GM23338 (cell line): ENCODE measurements around the gene RXRA. TPM values are rescaled to one million over a fixed set of nuclear protein-coding genes. Genes with fewer than 3 reads are reported as not detected.

Experiments
- ATAC-seq: fragments of 200-7000 bp; cut with Tn5 transposase; 3 replicates; pipeline ENCODE4 v1.9.1; 2020
- DNase-seq: peaks from one replicate; pipeline ENCODE4 v3.0.0-alpha.2; 2015; ENCODE audit warnings: low spot score
- H2AFZ ChIP-seq: fragments of 200-600 bp; sonication (generic); 2 replicates; pipeline ENCODE4 v1.8.0; 2016; ENCODE audit warnings: antibody characterized with exemption, mild to moderate bottlenecking, moderate library complexity
- H3F3A ChIP-seq: fragments of 200-600 bp; sonication (generic); replicated peaks from 2 replicates; pipeline ENCODE4 v1.8.0; 2017; ENCODE audit warnings: antibody characterized with exemption, mixed run types, low read depth
- H3K27ac ChIP-seq: fragments of 200-600 bp; sonication (generic); 2 replicates; pipeline ENCODE4 v1.6.1; 2016; ENCODE audit warnings: low read depth
- H3K27me3 ChIP-seq: fragments of 200-600 bp; sonication (generic); 2 replicates; pipeline ENCODE4 v1.8.0; 2016; ENCODE audit warnings: mild to moderate bottlenecking, mixed run types, moderate library complexity; ENCODE audit not compliant: insufficient read depth
- H3K36me3 ChIP-seq: fragments of 200-600 bp; sonication (generic); 2 replicates; pipeline ENCODE4 v1.8.0; 2016; ENCODE audit warnings: mild to moderate bottlenecking; ENCODE audit not compliant: insufficient read depth
- H3K4me1 ChIP-seq: fragments of 200-600 bp; sonication (generic); 2 replicates; pipeline ENCODE4 v1.8.0; 2016; ENCODE audit warnings: mild to moderate bottlenecking, moderate library complexity; ENCODE audit not compliant: insufficient read depth
- H3K4me2 ChIP-seq: fragments of 200-600 bp; sonication (generic); 2 replicates; pipeline ENCODE4 v1.7.1; 2017; ENCODE audit warnings: mixed run types
- H3K4me3 ChIP-seq: fragments of 200-600 bp; sonication (generic); 2 replicates; pipeline ENCODE4 v1.6.1; 2016; ENCODE audit warnings: mixed run types
- H3K79me2 ChIP-seq: fragments of 200-600 bp; sonication (generic); replicated peaks from 2 replicates; pipeline ENCODE4 v1.8.0; 2017; ENCODE audit warnings: mild to moderate bottlenecking; ENCODE audit not compliant: insufficient read depth
- H3K9me2 ChIP-seq: fragments of 200-600 bp; sonication (generic); 2 replicates; pipeline ENCODE4 v1.8.0; 2017; ENCODE audit not compliant: insufficient read depth
- H4K20me1 ChIP-seq: fragments of 200-600 bp; sonication (generic); replicated peaks from 2 replicates; pipeline ENCODE4 v1.8.0; 2017; ENCODE audit warnings: mild to moderate bottlenecking; ENCODE audit not compliant: insufficient read depth
- H3K27ac Mint-ChIP-seq: 2 replicates; pipeline ENCODE4 v1.8.0; 2020; ENCODE audit warnings: inconsistent platforms, mild to moderate bottlenecking, moderate library complexity, mixed read lengths
- H3K27me3 Mint-ChIP-seq: 3 replicates; pipeline ENCODE4 v1.8.0; 2022; ENCODE audit warnings: low read depth, mild to moderate bottlenecking, moderate library complexity, mixed read lengths, inconsistent platforms; ENCODE audit not compliant: insufficient read depth, poor library complexity
- H3K36me3 Mint-ChIP-seq: 3 replicates; pipeline ENCODE4 v1.8.0; 2021; ENCODE audit warnings: low read depth, mild to moderate bottlenecking, inconsistent platforms, moderate library complexity, mixed read lengths
- H3K4me1 Mint-ChIP-seq: 3 replicates; pipeline ENCODE4 v1.8.0; 2020; ENCODE audit warnings: mild to moderate bottlenecking, inconsistent platforms, mixed read lengths
- H3K4me3 Mint-ChIP-seq: 3 replicates; pipeline ENCODE4 v1.8.0; 2021; ENCODE audit warnings: moderate library complexity, mild to moderate bottlenecking, inconsistent platforms, mixed read lengths
- H3K9me3 Mint-ChIP-seq: 3 replicates; pipeline ENCODE4 v1.8.0; 2020; ENCODE audit warnings: moderate library complexity, mild to moderate bottlenecking, inconsistent platforms, mixed read lengths
- CTCF ChIP-seq, 2 experiments: fragments of 200-600 bp in 1 of 2; sonication (generic) in 1 of 2; conservative IDR thresholded peaks; 2 replicates each; pipeline versions ENCODE4 v1.5.1 to v1.6.1; 2016 to 2017; ENCODE audit warnings: antibody characterized with exemption in 2 of 2, low read depth in 2 of 2, mild to moderate bottlenecking in 2 of 2, moderate library complexity in 1 of 2
- ETS1 ChIP-seq: IDR thresholded peaks from 2 replicates; pipeline ENCODE4 v1.6.1; 2016; ENCODE audit warnings: antibody characterized with exemption
- EZH2 ChIP-seq: fragments of 200-600 bp; sonication (generic); IDR thresholded peaks from one replicate; pipeline ENCODE4 v1.8.0; 2017; ENCODE audit warnings: antibody characterized with exemption, mild to moderate bottlenecking, low read depth; ENCODE audit not compliant: unreplicated experiment
- EZH2phosphoT487 ChIP-seq: fragments of 200-600 bp; sonication (generic); IDR thresholded peaks from one replicate; pipeline ENCODE4 v1.8.1; 2018; ENCODE audit warnings: antibody characterized with exemption; ENCODE audit not compliant: unreplicated experiment
- JUNB ChIP-seq: IDR thresholded peaks from one replicate; pipeline ENCODE4 v1.6.1; 2016; ENCODE audit warnings: antibody characterized with exemption; ENCODE audit not compliant: unreplicated experiment
- NANOG ChIP-seq: IDR thresholded peaks from 2 replicates; pipeline ENCODE4 v1.6.1; 2016; ENCODE audit warnings: antibody characterized with exemption, borderline replicate concordance
- STAT1 ChIP-seq: IDR thresholded peaks from one replicate; pipeline ENCODE4 v1.6.1; 2016; ENCODE audit warnings: antibody characterized with exemption; ENCODE audit not compliant: unreplicated experiment
- ZNF114 ChIP-seq: fragments of 250-450 bp; sonication (Bioruptor Pico); IDR thresholded peaks from 2 replicates; pipeline ENCODE4 v1.5.0; 2020; ENCODE audit warnings: mild to moderate bottlenecking, moderate library complexity
- ZNF331 ChIP-seq: fragments of 250-450 bp; sonication (Bioruptor Pico); IDR thresholded peaks from 2 replicates; pipeline ENCODE4 v1.5.0; 2020; ENCODE audit warnings: low read depth, mild to moderate bottlenecking, moderate library complexity
- ZNF462 ChIP-seq: fragments of 250-450 bp; sonication (Bioruptor Pico); IDR thresholded peaks from 2 replicates; pipeline ENCODE4 v1.5.0; 2020; ENCODE audit warnings: mild to moderate bottlenecking, moderate library complexity
- polyA plus RNA-seq: library from polyadenylated mRNA; unstranded; fragments of >200 nt; fragmentation: Nextera tagmentation; extraction: Ambion mirVana; gene quantifications from 2 replicates; pipeline ENCODE4 v1.2.1, GENCODE V29; 2016
- total RNA-seq: library from RNA; depleted of rRNA; stranded (reverse); fragments of >200 nt; shearing (Covaris generic); gene quantifications from 2 replicates; pipeline ENCODE4 v1.2.3, GENCODE V29; 2014

The RXRA gene
- total and polyA plus RNA-seq, 2 experiments from 2014 or later = 4.9 to 17.9 TPM

- Histone ChIP-seq H3K4me3 (no peak overlapping the region), H3K4me2 (no peak overlapping the region), H3K4me1 (no peaks in the 10 kb centered on the region), H3K36me3 (no peaks in the 10 kb centered on the region), H4K20me1 (no peaks in the 10 kb centered on the region), H2AFZ (no peak overlapping the region), H3K27me3 (no peaks in the 10 kb centered on the region), H3K9me2 (no peaks in the 10 kb centered on the region), H3K27ac (no peak overlapping the region), H3K79me2 (no peaks in the 10 kb centered on the region), H3F3A (no peaks in the 10 kb centered on the region)
- Mint-ChIP-seq H3K4me1 (no peaks in the 10 kb centered on the region), H3K9me3 (peaks cover 4% of the 10 kb centered on the region), H3K27me3 (peaks cover 18% of the 10 kb centered on the region), H3K27ac (no peak overlapping the region), H3K4me3 (no peak overlapping the region), H3K36me3 (no peaks in the 10 kb centered on the region)
- TF ChIP-seq JUNB = no peak
- no peak for TF ChIP-seq NANOG
- TF ChIP-seq EZH2 = no peak
- no peak for TF ChIP-seq ZNF331
- TF ChIP-seq ETS1 = no peak
- no peak for TF ChIP-seq ZNF114 (CRISPR knock-in tag)
- TF ChIP-seq EZH2phosphoT487 = no peak
- no peak for TF ChIP-seq STAT1
- TF ChIP-seq ZNF462 = no peak
- TF ChIP-seq CTCF (conservative IDR thresholded peaks at IDR 0.05; ENCODE audit: low read depth in 2 of 2) = no peak
- DNase-seq (no peak), ATAC-seq (no peak)
These were observed 157.3 kb downstream of the RXRA start for GRCh38 chr9:134483361-134484184.
